ENCODE data around the gene ZC3H18. TPM values are rescaled to one million over a fixed set of nuclear protein-coding genes. Genes with fewer than 3 reads are reported as not detected.

Gene ZC3H18
- total and polyA plus RNA-seq, 5 donors = 17.5 to 25.1 (median 19.6) TPM

- DNase-seq (peak in 2 of 3 donors; percentile 75 to 77), ATAC-seq (peak; percentile 4 to 15)
- Histone ChIP-seq H3K27me3 (ENCODE audit: control insufficient read depth, insufficient read depth) (no peaks in the 10 kb centered on the region), H3K4me1 (ENCODE audit: control insufficient read depth, insufficient read depth, low read length) (no peaks in the 10 kb centered on the region), H3K27ac (ENCODE audit: low read length) (no peak overlapping the region), H3K9me3 (ENCODE audit: control insufficient read depth, low read length) (no peaks in the 10 kb centered on the region), H3K4me3 (ENCODE audit: low read length) (peak overlapping the region; percentile 64)
- WGBS = 35% methylated on average over 79 of the region's 79 CpGs
- intact Hi-C loops (cut with DNase I) = no loop called here
Observed at GRCh38 chr16:88533381-88533917, 36.8 kb upstream of the ZC3H18 start.

- ATAC-seq (peak in 1 of 2 donors; percentile 48), DNase-seq (peak; percentile 76 to 94 (median 93))
- Histone ChIP-seq H3K9me3 (ENCODE audit: control insufficient read depth, low read length) (no peaks in the 10 kb centered on the region), H3K27me3 (ENCODE audit: control insufficient read depth, insufficient read depth) (no peaks in the 10 kb centered on the region), H3K27ac (ENCODE audit: low read length) (peak overlapping the region; percentile 54), H3K4me3 (ENCODE audit: low read length) (peak overlapping the region; percentile 64), H3K4me1 (ENCODE audit: control insufficient read depth, insufficient read depth, low read length) (no peaks in the 10 kb centered on the region)
- intact Hi-C loops (cut with DNase I) = no loop called here
- WGBS = 14% methylated on average over 112 of the region's 114 CpGs
Observed at GRCh38 chr16:88533932-88534637, 36.1 kb upstream of the ZC3H18 start.

- 28% methylated on average over 65 of the region's 65 CpGs for WGBS
- Histone ChIP-seq H3K27me3 (ENCODE audit: control insufficient read depth, insufficient read depth) (no peaks in the 10 kb centered on the region), H3K27ac (ENCODE audit: low read length) (peak overlapping the region; percentile 54), H3K9me3 (ENCODE audit: control insufficient read depth, low read length) (no peaks in the 10 kb centered on the region), H3K4me1 (ENCODE audit: control insufficient read depth, insufficient read depth, low read length) (no peaks in the 10 kb centered on the region), H3K4me3 (ENCODE audit: low read length) (peak overlapping the region; percentile 64)
- ATAC-seq (no peak), DNase-seq (peak; percentile 57 to 86 (median 79))
- intact Hi-C loops (cut with DNase I) = no loop called here
Observed at GRCh38 chr16:88534638-88535190, 35.5 kb upstream of the ZC3H18 start.

- H3K9me3 ChIP-seq (ENCODE audit: control insufficient read depth, low read length) = no peaks in the 10 kb centered on the region
- H3K4me3 ChIP-seq (ENCODE audit: low read length) = peak overlapping the region; percentile 64
- no peaks in the 10 kb centered on the region for H3K4me1 ChIP-seq (ENCODE audit: control insufficient read depth, insufficient read depth, low read length)
- H3K27me3 ChIP-seq (ENCODE audit: control insufficient read depth, insufficient read depth) = no peaks in the 10 kb centered on the region
- 82% methylated on average over 22 of the region's 22 CpGs for WGBS
- peak overlapping the region; percentile 6 for H3K27ac ChIP-seq (ENCODE audit: low read length)
- ATAC-seq (peak; percentile 4 to 20), DNase-seq (peak; percentile 22 to 69 (median 57))
- intact Hi-C loops (cut with DNase I) = no loop called here
Observed at GRCh38 chr16:88535191-88535856, 34.9 kb upstream of the ZC3H18 start.

- Histone ChIP-seq H3K27ac (ENCODE audit: low read length) (no peak overlapping the region), H3K9me3 (ENCODE audit: control insufficient read depth, low read length) (no peaks in the 10 kb centered on the region), H3K27me3 (ENCODE audit: control insufficient read depth, insufficient read depth) (no peaks in the 10 kb centered on the region), H3K4me3 (ENCODE audit: low read length) (no peak overlapping the region), H3K4me1 (ENCODE audit: control insufficient read depth, insufficient read depth, low read length) (no peaks in the 10 kb centered on the region)
- WGBS = 86% methylated on average over 9 of the region's 9 CpGs
- intact Hi-C loops (cut with DNase I) = no loop called here
- ATAC-seq = no peak
- DNase-seq = no peak
Observed at GRCh38 chr16:88535857-88536222, 34.4 kb upstream of the ZC3H18 start.

- Histone ChIP-seq H3K27ac (ENCODE audit: low read length) (no peak overlapping the region), H3K27me3 (ENCODE audit: control insufficient read depth, insufficient read depth) (no peaks in the 10 kb centered on the region), H3K4me1 (ENCODE audit: control insufficient read depth, insufficient read depth, low read length) (no peaks in the 10 kb centered on the region), H3K4me3 (ENCODE audit: low read length) (no peak overlapping the region), H3K9me3 (ENCODE audit: control insufficient read depth, low read length) (no peaks in the 10 kb centered on the region)
- intact Hi-C loops (cut with DNase I) = no loop called here
- ATAC-seq = no peak
- 91% methylated on average over 11 of the region's 11 CpGs for WGBS
- DNase-seq = peak in 2 of 3 donors; percentile 34 to 52
Observed at GRCh38 chr16:88536510-88536909, 33.7 kb upstream of the ZC3H18 start.

- no peak overlapping the region for H3K4me3 ChIP-seq (ENCODE audit: low read length)
- peak; percentile 25 to 75 (median 52) for DNase-seq
- no peaks in the 10 kb centered on the region for H3K9me3 ChIP-seq (ENCODE audit: control insufficient read depth, low read length)
- WGBS = 80% methylated on average over 31 of the region's 31 CpGs
- intact Hi-C loops (cut with DNase I) = no loop called here
- no peak overlapping the region for H3K27ac ChIP-seq (ENCODE audit: low read length)
- H3K27me3 ChIP-seq (ENCODE audit: control insufficient read depth, insufficient read depth) = no peaks in the 10 kb centered on the region
- no peaks in the 10 kb centered on the region for H3K4me1 ChIP-seq (ENCODE audit: control insufficient read depth, insufficient read depth, low read length)
- peak in 1 of 2 donors; percentile 2 for ATAC-seq
Observed at GRCh38 chr16:88536971-88537751, 33.0 kb upstream of the ZC3H18 start.

- WGBS = 90% methylated on average over 4 of the region's 4 CpGs
- H3K27me3 ChIP-seq (ENCODE audit: control insufficient read depth, insufficient read depth) = no peaks in the 10 kb centered on the region
- intact Hi-C loops (cut with DNase I) = no loop called here
- no peak overlapping the region for H3K4me3 ChIP-seq (ENCODE audit: low read length)
- ATAC-seq (no peak), DNase-seq (peak in 1 of 3 donors; percentile 30)
- H3K4me1 ChIP-seq (ENCODE audit: control insufficient read depth, insufficient read depth, low read length) = no peaks in the 10 kb centered on the region
- H3K27ac ChIP-seq (ENCODE audit: low read length) = no peak overlapping the region
- H3K9me3 ChIP-seq (ENCODE audit: control insufficient read depth, low read length) = no peaks in the 10 kb centered on the region
Observed at GRCh38 chr16:88537859-88538258, 32.3 kb upstream of the ZC3H18 start.

- no peaks in the 10 kb centered on the region for H3K4me1 ChIP-seq (ENCODE audit: control insufficient read depth, insufficient read depth, low read length)
- no peak overlapping the region for H3K4me3 ChIP-seq (ENCODE audit: low read length)
- no peak overlapping the region for H3K27ac ChIP-seq (ENCODE audit: low read length)
- H3K9me3 ChIP-seq (ENCODE audit: control insufficient read depth, low read length) = no peaks in the 10 kb centered on the region
- DNase-seq (peak in 1 of 3 donors; percentile 35), ATAC-seq (no peak)
- no peaks in the 10 kb centered on the region for H3K27me3 ChIP-seq (ENCODE audit: control insufficient read depth, insufficient read depth)
- 46% methylated on average over 23 of the region's 23 CpGs for WGBS
- intact Hi-C loops (cut with DNase I) = no loop called here
Observed at GRCh38 chr16:88538366-88539060, 31.7 kb upstream of the ZC3H18 start.

GRCh38 chr16:88539261-88539651 is 30.9 kb upstream of the ZC3H18 start:
- intact Hi-C loops (cut with DNase I) = no loop called here
- H3K9me3 ChIP-seq (ENCODE audit: control insufficient read depth, low read length) = no peaks in the 10 kb centered on the region
- no peak overlapping the region for H3K4me3 ChIP-seq (ENCODE audit: low read length)
- DNase-seq (peak in 2 of 3 donors; percentile 20 to 49), ATAC-seq (no peak)
- 59% methylated on average over 12 of the region's 12 CpGs for WGBS
- no peak overlapping the region for H3K27ac ChIP-seq (ENCODE audit: low read length)
- H3K27me3 ChIP-seq (ENCODE audit: control insufficient read depth, insufficient read depth) = no peaks in the 10 kb centered on the region
- H3K4me1 ChIP-seq (ENCODE audit: control insufficient read depth, insufficient read depth, low read length) = no peaks in the 10 kb centered on the region

Data from right cardiac atrium (tissue), 5 donors.